Measurements from ENCODE around the gene ADGRD1. TPM values are rescaled to one million over a fixed set of nuclear protein-coding genes. Genes with fewer than 3 reads are reported as not detected.

Gene ADGRD1
- polyA plus RNA-seq, 3 donors: 4.7 to 17.9 (median 4.9) TPM

DNA sequence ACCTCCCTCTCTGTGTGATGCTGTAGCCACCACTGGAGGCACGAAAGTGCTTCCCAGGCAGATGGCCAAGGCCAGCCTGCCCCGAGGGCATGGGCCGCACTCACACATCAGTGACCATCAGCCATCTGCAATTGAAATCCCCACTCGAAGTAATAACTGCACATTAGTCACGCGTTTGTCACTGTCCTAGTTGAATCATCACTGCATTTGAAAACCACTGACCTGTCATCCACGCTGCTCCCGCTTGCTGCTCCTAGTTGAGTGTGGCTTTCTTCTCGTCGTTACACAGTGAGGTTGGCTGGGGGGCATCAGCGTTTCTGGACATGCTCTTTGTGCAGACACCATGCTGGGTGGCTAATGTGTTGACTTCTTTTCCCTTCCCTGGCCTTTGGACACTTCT, 176.1 kb downstream of the ADGRD1 start:
- peaks cover 4 to 8% of the 10 kb centered on the region in 2 donors for H3K36me3 Mint-ChIP-seq
- no peak overlapping the region for H3K4me2 ChIP-seq (replicated peaks; ENCODE audit: extremely low read depth, low read length, poor library complexity, severe bottlenecking)
- peaks cover 0 to 7% of the 10 kb centered on the region in 2 donors for H3K4me1 ChIP-seq (ENCODE audit: control insufficient read depth in 1 of 2, insufficient read depth in 2 of 2, low read length in 2 of 2)
- no peak overlapping the region for H3K27ac ChIP-seq (ENCODE audit: low read depth in 1 of 2, low read length in 2 of 2)
- H4K20me1 ChIP-seq (ENCODE audit: insufficient read depth, low read length): no peaks in the 10 kb centered on the region
- peaks cover 13% of the 10 kb centered on the region for H3K4me1 Mint-ChIP-seq
- no peak for DNase-seq
- no peaks in the 10 kb centered on the region for H3K9me3 ChIP-seq (replicated peaks in 1 of 2; ENCODE audit: control insufficient read depth in 1 of 2, insufficient read depth in 1 of 2, low read length in 2 of 2)
- peak overlapping the region in 2 of 7 donors; percentile 43 to 86 for H3K27ac Mint-ChIP-seq
- peaks cover 0 to 4% (median 2%) of the 10 kb centered on the region in 3 donors for H3K27me3 Mint-ChIP-seq (ENCODE audit: low read depth in 3 of 3)
- H2AFZ ChIP-seq (ENCODE audit: insufficient read depth, low read depth, low read length, poor library complexity, severe bottlenecking): no peak overlapping the region
- TF ChIP-seq, protein P1, sequence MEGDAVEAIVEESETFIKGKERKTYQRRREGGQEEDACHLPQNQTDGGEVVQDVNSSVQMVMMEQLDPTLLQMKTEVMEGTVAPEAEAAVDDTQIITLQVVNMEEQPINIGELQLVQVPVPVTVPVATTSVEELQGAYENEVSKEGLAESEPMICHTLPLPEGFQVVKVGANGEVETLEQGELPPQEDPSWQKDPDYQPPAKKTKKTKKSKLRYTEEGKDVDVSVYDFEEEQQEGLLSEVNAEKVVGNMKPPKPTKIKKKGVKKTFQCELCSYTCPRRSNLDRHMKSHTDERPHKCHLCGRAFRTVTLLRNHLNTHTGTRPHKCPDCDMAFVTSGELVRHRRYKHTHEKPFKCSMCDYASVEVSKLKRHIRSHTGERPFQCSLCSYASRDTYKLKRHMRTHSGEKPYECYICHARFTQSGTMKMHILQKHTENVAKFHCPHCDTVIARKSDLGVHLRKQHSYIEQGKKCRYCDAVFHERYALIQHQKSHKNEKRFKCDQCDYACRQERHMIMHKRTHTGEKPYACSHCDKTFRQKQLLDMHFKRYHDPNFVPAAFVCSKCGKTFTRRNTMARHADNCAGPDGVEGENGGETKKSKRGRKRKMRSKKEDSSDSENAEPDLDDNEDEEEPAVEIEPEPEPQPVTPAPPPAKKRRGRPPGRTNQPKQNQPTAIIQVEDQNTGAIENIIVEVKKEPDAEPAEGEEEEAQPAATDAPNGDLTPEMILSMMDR (IDR thresholded peaks at IDR 0.05): no peak
- H3K9ac ChIP-seq (ENCODE audit: insufficient read depth, low read length, poor library complexity, severe bottlenecking): no peak overlapping the region
- no peaks in the 10 kb centered on the region for H3K27me3 ChIP-seq (ENCODE audit: control insufficient read depth in 2 of 2, insufficient read depth in 2 of 2, low read length in 2 of 2)
- H3K4me3 Mint-ChIP-seq: no peak overlapping the region
- peaks cover 0 to 8% (median 4%) of the 10 kb centered on the region in 7 donors for H3K9me3 Mint-ChIP-seq
- H3K79me2 ChIP-seq (ENCODE audit: insufficient read depth, low read length): no peaks in the 10 kb centered on the region
- 91% methylated on average over 11 of the region's 11 CpGs for WGBS (ENCODE audit: insufficient coverage)
- intact Hi-C loops (cut with micrococcal nuclease): loop anchor here in 1 of 2 donors (5.0 kb wide), 1 partner anchor 213 kb away; no protein-coding TSS in a partner anchor
- H3K4me3 ChIP-seq (replicated peaks in 1 of 3; ENCODE audit: low read depth in 2 of 3, low read length in 3 of 3): no peak overlapping the region
- H3K36me3 ChIP-seq (replicated peaks in 1 of 2; ENCODE audit: control insufficient read depth in 1 of 2, insufficient read depth in 2 of 2, low read length in 2 of 2): no peaks in the 10 kb centered on the region

DNA sequence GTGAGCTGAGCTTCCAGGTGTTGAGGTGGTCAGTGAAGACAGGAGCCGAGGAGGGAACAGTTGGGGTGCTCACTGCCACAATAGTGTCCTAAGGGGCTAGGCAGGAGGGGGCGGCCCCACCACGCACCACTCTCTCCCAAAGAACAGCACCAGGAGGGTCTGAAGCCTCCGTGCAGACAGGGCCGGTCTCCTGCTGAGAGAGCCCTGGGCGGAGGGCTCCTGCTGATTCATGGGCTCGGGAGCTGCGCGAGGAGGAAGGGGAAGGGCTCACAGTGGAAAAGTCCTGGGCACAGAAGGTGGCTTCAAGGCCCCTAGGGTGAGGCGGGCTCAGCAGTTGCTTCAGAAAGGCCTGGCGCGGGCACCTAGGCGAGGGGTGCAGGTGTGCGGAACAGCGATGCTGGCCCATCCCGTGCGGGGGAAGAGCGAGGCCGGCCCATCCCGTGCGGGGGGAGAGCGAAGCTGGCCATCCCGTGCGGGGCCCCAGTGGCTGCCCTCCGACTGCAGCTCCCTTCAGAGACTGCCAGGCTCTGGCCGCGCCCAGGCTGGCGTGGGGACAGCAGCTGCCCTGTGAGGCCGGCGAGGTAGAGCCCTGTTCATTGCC, 176.7 kb downstream of the ADGRD1 start:
- Histone ChIP-seq H3K9ac (ENCODE audit: insufficient read depth, low read length, poor library complexity, severe bottlenecking) (no peak overlapping the region), H3K27ac (ENCODE audit: low read depth in 1 of 2, low read length in 2 of 2) (no peak overlapping the region), H3K9me3 (replicated peaks in 1 of 2; ENCODE audit: control insufficient read depth in 1 of 2, insufficient read depth in 1 of 2, low read length in 2 of 2) (no peaks in the 10 kb centered on the region), H3K27me3 (ENCODE audit: control insufficient read depth in 2 of 2, insufficient read depth in 2 of 2, low read length in 2 of 2) (no peaks in the 10 kb centered on the region), H4K20me1 (ENCODE audit: insufficient read depth, low read length) (no peaks in the 10 kb centered on the region), H3K4me2 (replicated peaks; ENCODE audit: extremely low read depth, low read length, poor library complexity, severe bottlenecking) (no peak overlapping the region), H2AFZ (ENCODE audit: insufficient read depth, low read depth, low read length, poor library complexity, severe bottlenecking) (no peak overlapping the region), H3K4me1 (ENCODE audit: control insufficient read depth in 1 of 2, insufficient read depth in 2 of 2, low read length in 2 of 2) (peaks cover 0 to 7% of the 10 kb centered on the region in 2 donors), H3K4me3 (replicated peaks in 1 of 3; ENCODE audit: low read depth in 2 of 3, low read length in 3 of 3) (no peak overlapping the region), H3K79me2 (ENCODE audit: insufficient read depth, low read length) (no peaks in the 10 kb centered on the region), H3K36me3 (replicated peaks in 1 of 2; ENCODE audit: control insufficient read depth in 1 of 2, insufficient read depth in 2 of 2, low read length in 2 of 2) (no peaks in the 10 kb centered on the region)
- DNase-seq: no peak
- Mint-ChIP-seq H3K4me1 (peaks cover 13% of the 10 kb centered on the region), H3K9me3 (peaks cover 0 to 8% (median 4%) of the 10 kb centered on the region in 7 donors), H3K4me3 (no peak overlapping the region), H3K36me3 (peaks cover 4 to 8% of the 10 kb centered on the region in 2 donors), H3K27me3 (ENCODE audit: low read depth in 3 of 3) (peaks cover 0 to 4% (median 0%) of the 10 kb centered on the region in 3 donors), H3K27ac (peak overlapping the region in 1 of 7 donors; percentile 80)
- intact Hi-C loops (cut with micrococcal nuclease): loop anchor here in 1 of 2 donors (5.0 kb wide), 1 partner anchor 213 kb away; no protein-coding TSS in a partner anchor
- 95% methylated on average over 28 of the region's 30 CpGs for WGBS (ENCODE audit: insufficient coverage)
- TF ChIP-seq, protein P1 (IDR thresholded peaks at IDR 0.05): no peak
